Breast epithelium (tissue), 3 donors: Measurements from ENCODE around the gene RPS3A.

Experiments
- CTCF ChIP-seq, 3 donors: fragments of 450-650 bp; IDR thresholded peaks; one replicate each; pipeline ENCODE4 v1.5.1; 2016 to 2017; ENCODE audit warnings: antibody characterized with exemption in 3 of 3, mild to moderate bottlenecking in 3 of 3, moderate library complexity in 3 of 3
- POLR2A ChIP-seq: fragments of 450-650 bp; IDR thresholded peaks from one replicate; pipeline ENCODE4 v1.6.1; 2016; ENCODE audit warnings: antibody characterized with exemption, mild to moderate bottlenecking, moderate library complexity

GRCh38 chr4:151052785-151053184 is 46.6 kb upstream of the RPS3A start:
- TF ChIP-seq CTCF (IDR thresholded peaks at IDR 0.05) (no peak), POLR2A (no peak)
